Upper lobe of right lung (tissue), 1 donor: ENCODE data around the gene GCC1. TPM values are rescaled to one million over a fixed set of nuclear protein-coding genes. Genes with fewer than 3 reads are reported as not detected.

ENCODE experiments used
- ATAC-seq: fragments of 200-7000 bp; cut with Tn5 transposase; one replicate; pipeline ENCODE4 v1.9.1; 2020; ENCODE audit warnings: mild to moderate bottlenecking, moderate library complexity
- DNase-seq: peaks from one replicate; pipeline ENCODE4 v3.0.0-alpha.2; 2020
- H3K27ac ChIP-seq: fragments of 200-600 bp; one replicate; pipeline ENCODE4 v1.8.0; 2022
- H3K27me3 ChIP-seq: fragments of 200-600 bp; one replicate; pipeline ENCODE4 v1.8.0; 2022; ENCODE audit warnings: mild to moderate bottlenecking
- H3K36me3 ChIP-seq: fragments of 200-600 bp; one replicate; pipeline ENCODE4 v1.8.0; 2022
- H3K4me1 ChIP-seq: fragments of 200-600 bp; one replicate; pipeline ENCODE4 v1.8.0; 2022
- H3K4me3 ChIP-seq: fragments of 200-600 bp; one replicate; pipeline ENCODE4 v1.8.0; 2022; ENCODE audit warnings: mild to moderate bottlenecking
- H3K9me3 ChIP-seq: fragments of 200-600 bp; one replicate; pipeline ENCODE4 v1.8.0; 2022
- CTCF ChIP-seq: fragments of 200-600 bp; IDR thresholded peaks from one replicate; pipeline ENCODE4 v1.8.0; 2022; ENCODE audit warnings: antibody characterized with exemption
- intact Hi-C: fragments of 100-400 bp; cut with DNase I; formaldehyde crosslinking; loops from one replicate; pipeline ENCODE4 v1.11.0; 2022
- total RNA-seq: library from RNA; stranded (reverse); fragmentation: NEBNext Ultra II Directional; extraction: Animal tissue kit (Norgen Biotek cat#: 25700); gene quantifications from one replicate; pipeline ENCODE4 v1.2.1, GENCODE V29; 2021
- donor health status: DM: no; HTN: yes; CAD: no; lungs with severe emphysema.

GCC1 gene
- total RNA-seq, 1 donor from 2014 or later = 18.1 TPM

GRCh38 chr7:127536394-127536691 is 49.1 kb downstream of the GCC1 start:
- ATAC-seq (no peak), DNase-seq (no peak)
- Histone ChIP-seq H3K36me3 (no peaks in the 10 kb centered on the region), H3K27ac (no peak overlapping the region), H3K4me3 (no peak overlapping the region), H3K4me1 (no peaks in the 10 kb centered on the region), H3K27me3 (peaks cover 28% of the 10 kb centered on the region), H3K9me3 (no peaks in the 10 kb centered on the region)
- TF ChIP-seq CTCF = no peak
- intact Hi-C loops = no loop called here

GRCh38 chr7:127535546-127536393 is 49.6 kb downstream of the GCC1 start:
- no peak overlapping the region for H3K27ac ChIP-seq
- no peaks in the 10 kb centered on the region for H3K4me1 ChIP-seq
- no peak for ATAC-seq
- intact Hi-C loops = no loop called here
- H3K27me3 ChIP-seq = peaks cover 28% of the 10 kb centered on the region
- H3K4me3 ChIP-seq = no peak overlapping the region
- no peak for TF ChIP-seq CTCF
- H3K36me3 ChIP-seq = no peaks in the 10 kb centered on the region
- no peaks in the 10 kb centered on the region for H3K9me3 ChIP-seq
- no peak for DNase-seq

- no peaks in the 10 kb centered on the region for H3K36me3 ChIP-seq
- H3K4me3 ChIP-seq = no peak overlapping the region
- peaks cover 3% of the 10 kb centered on the region for H3K9me3 ChIP-seq
- H3K4me1 ChIP-seq = no peaks in the 10 kb centered on the region
- intact Hi-C loops = no loop called here
- H3K27ac ChIP-seq = no peak overlapping the region
- no peak for DNase-seq
- no peak for TF ChIP-seq CTCF
- peaks cover 28% of the 10 kb centered on the region for H3K27me3 ChIP-seq
- ATAC-seq = no peak
Observed at GRCh38 chr7:127534636-127535035, 50.8 kb downstream of the GCC1 start.

- Histone ChIP-seq H3K36me3 (no peaks in the 10 kb centered on the region), H3K9me3 (peaks cover 5% of the 10 kb centered on the region), H3K4me1 (no peaks in the 10 kb centered on the region), H3K4me3 (no peak overlapping the region), H3K27ac (no peak overlapping the region), H3K27me3 (peaks cover 11% of the 10 kb centered on the region)
- intact Hi-C loops = no loop called here
- DNase-seq = no peak
- ATAC-seq = no peak
- no peak for TF ChIP-seq CTCF
Observed at GRCh38 chr7:127532736-127533135, 52.7 kb downstream of the GCC1 start.

- H3K36me3 ChIP-seq = no peaks in the 10 kb centered on the region
- intact Hi-C loops = no loop called here
- peaks cover 10% of the 10 kb centered on the region for H3K27me3 ChIP-seq
- H3K9me3 ChIP-seq = peaks cover 5% of the 10 kb centered on the region
- ATAC-seq (no peak), DNase-seq (no peak)
- H3K27ac ChIP-seq = no peak overlapping the region
- no peak overlapping the region for H3K4me3 ChIP-seq
- no peaks in the 10 kb centered on the region for H3K4me1 ChIP-seq
- TF ChIP-seq CTCF = no peak
Observed at GRCh38 chr7:127532151-127532550, 53.2 kb downstream of the GCC1 start.

Other genes with a start within 250 kb of the GCC1 start
- 34.9 TPM for gene ZNF800, start 192.9 kb downstream of the GCC1 start, total RNA-seq
- gene ARF5, start 2.8 kb upstream of the GCC1 start, total RNA-seq = 92.9 TPM
- gene FSCN3, start 8.1 kb upstream of the GCC1 start, total RNA-seq = 0.78 TPM
- not detected for gene PAX4, start 32.5 kb upstream of the GCC1 start, total RNA-seq
- gene SND1, start 66.6 kb upstream of the GCC1 start, total RNA-seq = 150 TPM